Forelimb muscle (tissue), 1 donor: ENCODE data around the gene MRPS34. TPM values are rescaled to one million over a fixed set of nuclear protein-coding genes. Genes with fewer than 3 reads are reported as not detected.

Source experiments
- DNase-seq: peaks from one replicate; pipeline ENCODE4 v3.0.0-alpha.2; 2013; ENCODE audit warnings: low read depth
- polyA plus RNA-seq: library from polyadenylated mRNA; unstranded; fragments of 120-200 nt; gene quantifications from one replicate; pipeline ENCODE4 v1.2.1, GENCODE V29; 2013; ENCODE audit not compliant: insufficient read length

Gene MRPS34
- polyA plus RNA-seq, 1 donor = 42.5 TPM

- no peak for DNase-seq
Measured at GRCh38 chr16:1781758-1782407, 8.9 kb upstream of the MRPS34 start.

GRCh38 chr16:1781254-1781653 is 8.3 kb upstream of the MRPS34 start:
- DNase-seq = no peak

- no peak for DNase-seq
Measured at GRCh38 chr16:1780677-1781072, 7.7 kb upstream of the MRPS34 start.

- no peak for DNase-seq
Measured at GRCh38 chr16:1779741-1780676, 7.1 kb upstream of the MRPS34 start.

- DNase-seq = no peak
Measured at GRCh38 chr16:1779234-1779701, 6.3 kb upstream of the MRPS34 start.

- no peak for DNase-seq
Measured at GRCh38 chr16:1778200-1779179, 5.6 kb upstream of the MRPS34 start.

- no peak for DNase-seq
Measured at GRCh38 chr16:1777375-1778199, 4.7 kb upstream of the MRPS34 start.

GRCh38 chr16:1776991-1777374 is 4.0 kb upstream of the MRPS34 start:
- DNase-seq = no peak

GRCh38 chr16:1776672-1776955 is 3.7 kb upstream of the MRPS34 start:
- DNase-seq = no peak

GRCh38 chr16:1775846-1776671 is 3.1 kb upstream of the MRPS34 start:
- no peak for DNase-seq

- DNase-seq = no peak
Measured at GRCh38 chr16:1775006-1775845, 2.3 kb upstream of the MRPS34 start.

GRCh38 chr16:1774448-1774780 is 1.5 kb upstream of the MRPS34 start:
- DNase-seq = no peak

- no peak for DNase-seq
Measured at GRCh38 chr16:1773703-1774447, 941 bp upstream of the MRPS34 start.

- no peak for DNase-seq
Measured at GRCh38 chr16:1772362-1772907, 499 bp downstream of the MRPS34 start, which contains the start of gene EME2. TSS of gene EME2 (plus strand) at chr16:1772810. CDS start at chr16:1773228, 418 bp downstream.

- DNase-seq = no peak
Measured at GRCh38 chr16:1771864-1772361, 1.0 kb downstream of the MRPS34 start.

GRCh38 chr16:1771188-1771863 is 1.6 kb downstream of the MRPS34 start, which contains the start of gene NME3:
TSS of gene NME3 (minus strand) at chr16:1771543. CDS start at chr16:1771534, 9 bp downstream.
- DNase-seq = no peak
